ENCODE data around the gene NDC80. TPM values are rescaled to one million over a fixed set of nuclear protein-coding genes. Genes with fewer than 3 reads are reported as not detected.

The NDC80 gene
- total and polyA plus RNA-seq, 9 of the 15 experiments (the other 6 are each of a cell fraction or from before 2014, with no cell fraction given) = 65.2 to 97.9 (median 83.3) TPM

- peak; percentile 68 for TF ChIP-seq THAP12 (CRISPR knock-in tag; IDR thresholded peaks at IDR 0.05)
- no peak for TF ChIP-seq HDAC3 (IDR thresholded peaks at IDR 0.05; ENCODE audit: borderline replicate concordance, partially characterized antibody)
- TF ChIP-seq TCF15 (CRISPR knock-in tag; IDR thresholded peaks at IDR 0.05) = no peak
- TF ChIP-seq ZNF511 (CRISPR knock-in tag; IDR thresholded peaks at IDR 0.05) = peak; percentile 96
- peak in 1 of 2 experiments; percentile 90; a peak in 2 of 4 replicates for TF ChIP-seq TEAD1 (CRISPR knock-in tag; IDR thresholded peaks at IDR 0.05)
- TF ChIP-seq TAF9B (IDR thresholded peaks at IDR 0.05; ENCODE audit: partially characterized antibody) = peak; percentile 86
- TF ChIP-seq HIVEP1 (CRISPR knock-in tag; IDR thresholded peaks at IDR 0.05) = no peak
- TF ChIP-seq CGGBP1 (CRISPR knock-in tag; IDR thresholded peaks at IDR 0.05) = no peak
- TF ChIP-seq ZNF785 (CRISPR knock-in tag; IDR thresholded peaks at IDR 0.05) = no peak
- TF ChIP-seq ZBTB5 (IDR thresholded peaks at IDR 0.05) = no peak
- no peak for TF ChIP-seq ZEB2 (IDR thresholded peaks at IDR 0.05)
- TF ChIP-seq ERF (CRISPR knock-in tag; IDR thresholded peaks at IDR 0.05) = peak; percentile 80; the same call in 1 of the 2 replicates
- peak in 1 of 2 experiments; percentile 47; a peak in 1 of 4 replicates for TF ChIP-seq MLLT1 (IDR thresholded peaks at IDR 0.05)
Measured at GRCh38 chr18:2655178-2655953, 84.0 kb downstream of the NDC80 start, which contains the start of gene SMCHD1 (continued).

All from K562 (cell line).